SK-N-SH (cell line): Measurements from ENCODE around the gene TIMM21.

Experiments used
- CHD2 ChIP-seq: fragments of 150-350 bp; IDR thresholded peaks from 2 replicates; pipeline ENCODE4 v1.6.1; 2018; ENCODE audit warnings: low read length; ENCODE audit not compliant: partially characterized antibody
- CTCF ChIP-seq: fragments of 200-600 bp; sonication (generic); IDR thresholded peaks from 2 replicates; pipeline ENCODE4 v1.6.1; 2017; ENCODE audit warnings: antibody characterized with exemption, mild to moderate bottlenecking, moderate library complexity
- ELF1 ChIP-seq: IDR thresholded peaks from 2 replicates; pipeline ENCODE4 v1.4.0; 2012
- EP300 ChIP-seq, 2 experiments: IDR thresholded peaks; 2 replicates each; pipeline versions ENCODE4 v1.4.0 to v1.6.1; 2012; ENCODE audit warnings: borderline replicate concordance in 1 of 2, low read depth in 1 of 2, low read length in 1 of 2
- EZH2phosphoT487 ChIP-seq: fragments of 200-600 bp; sonication (generic); IDR thresholded peaks from 2 replicates; pipeline ENCODE4 v1.6.1; 2017; ENCODE audit warnings: low read depth, mixed run types, mild to moderate bottlenecking, antibody characterized with exemption, moderate library complexity, borderline replicate concordance
- FOSL2 ChIP-seq: IDR thresholded peaks from 2 replicates; pipeline ENCODE4 v1.4.0; 2012; ENCODE audit warnings: low read depth, mild to moderate bottlenecking, moderate library complexity, borderline replicate concordance
- FOXM1 ChIP-seq: IDR thresholded peaks from 2 replicates; pipeline ENCODE4 v1.4.0; 2012; ENCODE audit warnings: low read depth, mild to moderate bottlenecking
- POLR2AphosphoS5 ChIP-seq: IDR thresholded peaks from 2 replicates; pipeline ENCODE4 v1.6.1; 2012; ENCODE audit warnings: low read depth, low read length
- TCF12 ChIP-seq: IDR thresholded peaks from 2 replicates; pipeline ENCODE4 v1.4.0; 2012
- YY1 ChIP-seq: IDR thresholded peaks from 2 replicates; pipeline ENCODE4 v1.4.0; 2012; ENCODE audit warnings: low read depth, mild to moderate bottlenecking
- TF ChIP-seq, protein P1 (sequence below): IDR thresholded peaks from 2 replicates; pipeline ENCODE4 v1.4.0; 2012; ENCODE audit warnings: low read depth, borderline replicate concordance

GRCh38 chr18:74155276-74155675 lies 7.0 kb downstream of the TIMM21 start:
- TF ChIP-seq FOSL2: no peak
- no peak for TF ChIP-seq CTCF
- no peak for TF ChIP-seq POLR2AphosphoS5
- TF ChIP-seq, protein P1, sequence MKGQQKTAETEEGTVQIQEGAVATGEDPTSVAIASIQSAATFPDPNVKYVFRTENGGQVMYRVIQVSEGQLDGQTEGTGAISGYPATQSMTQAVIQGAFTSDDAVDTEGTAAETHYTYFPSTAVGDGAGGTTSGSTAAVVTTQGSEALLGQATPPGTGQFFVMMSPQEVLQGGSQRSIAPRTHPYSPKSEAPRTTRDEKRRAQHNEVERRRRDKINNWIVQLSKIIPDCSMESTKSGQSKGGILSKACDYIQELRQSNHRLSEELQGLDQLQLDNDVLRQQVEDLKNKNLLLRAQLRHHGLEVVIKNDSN: no peak
- no peak for TF ChIP-seq YY1
- no peak for TF ChIP-seq EZH2phosphoT487
- TF ChIP-seq TCF12: no peak
- TF ChIP-seq CHD2: no peak
- TF ChIP-seq ELF1: no peak
- no peak for TF ChIP-seq EP300 (IDR thresholded peaks at IDR 0.05; ENCODE audit: borderline replicate concordance in 1 of 2, low read depth in 1 of 2, low read length in 1 of 2)
- no peak for TF ChIP-seq FOXM1
